Measurements from ENCODE around the gene PDE2A. TPM values are rescaled to one million over a fixed set of nuclear protein-coding genes. Genes with fewer than 3 reads are reported as not detected.

Gene PDE2A
- total RNA-seq, 1 donor, result not detected

GRCh38 chr11:72701466-72701865 is 27.2 kb upstream of the PDE2A start:
- no peak for DNase-seq (ENCODE audit: low read depth)
- TF ChIP-seq CTCF (IDR thresholded peaks at IDR 0.05; ENCODE audit: insufficient read depth, low read length), result no peak
- peak overlapping the region; percentile 2 for H3K4me3 ChIP-seq (ENCODE audit: low read depth, low read length)

GRCh38 chr11:72700146-72700545 is 25.9 kb upstream of the PDE2A start:
- no peak for TF ChIP-seq CTCF (IDR thresholded peaks at IDR 0.05; ENCODE audit: insufficient read depth, low read length)
- no peak overlapping the region for H3K4me3 ChIP-seq (ENCODE audit: low read depth, low read length)

GRCh38 chr11:72697814-72698213 is 23.6 kb upstream of the PDE2A start:
- TF ChIP-seq CTCF (IDR thresholded peaks at IDR 0.05; ENCODE audit: insufficient read depth, low read length), result no peak
- no peak overlapping the region for H3K4me3 ChIP-seq (ENCODE audit: low read depth, low read length)
- no peak for DNase-seq (ENCODE audit: low read depth)

More at GRCh38 chr11:72700146-72700545, 25.9 kb upstream of the PDE2A start:
- DNase-seq (ENCODE audit: low read depth), result peak; percentile 59

- no peak for DNase-seq (ENCODE audit: low read depth)
- no peak for TF ChIP-seq CTCF (IDR thresholded peaks at IDR 0.05; ENCODE audit: insufficient read depth, low read length)
- no peak overlapping the region for H3K4me3 ChIP-seq (ENCODE audit: low read depth, low read length)
Measured at GRCh38 chr11:72696866-72697700, 22.9 kb upstream of the PDE2A start.

- TF ChIP-seq CTCF (IDR thresholded peaks at IDR 0.05; ENCODE audit: insufficient read depth, low read length), result no peak
- H3K4me3 ChIP-seq (ENCODE audit: low read depth, low read length), result no peak overlapping the region
- no peak for DNase-seq (ENCODE audit: low read depth)
Measured at GRCh38 chr11:72695354-72695753, 21.1 kb upstream of the PDE2A start.

GRCh38 chr11:72693271-72693968 is 19.2 kb upstream of the PDE2A start:
- DNase-seq (ENCODE audit: low read depth), result no peak
- no peak overlapping the region for H3K4me3 ChIP-seq (ENCODE audit: low read depth, low read length)
- no peak for TF ChIP-seq CTCF (IDR thresholded peaks at IDR 0.05; ENCODE audit: insufficient read depth, low read length)
